Spinal cord (tissue), 10 donors: Measurements from ENCODE around the gene PDE4D. TPM values are rescaled to one million over a fixed set of nuclear protein-coding genes. Genes with fewer than 3 reads are reported as not detected.

Source experiments
- DNase-seq, 6 donors: peaks; one replicate each; pipeline versions ENCODE4 v3.0.0 to v3.0.0-alpha.2; 2013 to 2015; ENCODE audit warnings: low spot score in 6 of 6, low read depth in 4 of 6
- H3K27ac ChIP-seq: one replicate; pipeline ENCODE4 v1.5.1; 2013; ENCODE audit warnings: low read depth, low read length, control low read depth
- H3K27me3 ChIP-seq: one replicate; pipeline ENCODE4 v1.6.1; 2013; ENCODE audit warnings: low read length; ENCODE audit not compliant: control insufficient read depth, insufficient read depth
- H3K36me3 ChIP-seq: one replicate; pipeline ENCODE4 v1.6.1; 2013; ENCODE audit warnings: low read length; ENCODE audit not compliant: control insufficient read depth, insufficient read depth
- H3K4me1 ChIP-seq: one replicate; pipeline ENCODE4 v1.6.1; 2013; ENCODE audit warnings: low read length; ENCODE audit not compliant: control insufficient read depth, insufficient read depth
- H3K4me3 ChIP-seq: one replicate; pipeline ENCODE4 v1.5.1; 2013; ENCODE audit warnings: low read depth, low read length, control low read depth
- H3K9me3 ChIP-seq: one replicate; pipeline ENCODE4 v1.6.1; 2013; ENCODE audit warnings: low read length; ENCODE audit not compliant: control insufficient read depth, insufficient read depth
- WGBS: methylation state at CpG from one replicate; pipeline ENCODE4 v1.1.5; 2013; ENCODE audit warnings: missing lambda C conversion rate; ENCODE audit not compliant: insufficient coverage; 5-methylcytosine and 5-hydroxymethylcytosine counted together
- polyA plus RNA-seq, 2 donors: library from polyadenylated mRNA; unstranded; fragments of 120-200 nt; gene quantifications; one replicate each; pipeline ENCODE4 v1.2.1, GENCODE V29; 2013; ENCODE audit not compliant: insufficient read length in 2 of 2
- total RNA-seq, 2 donors: library from RNA; depleted of rRNA in 1 of 2; stranded (reverse); fragments of 120-200 nt in 1 of 2; fragments of >200 nt in 1 of 2; gene quantifications; one replicate each; pipeline versions ENCODE4 v1.2.3 to v1.2.4, GENCODE V29; 2013 to 2014
- donor health status: healthy.

The PDE4D gene
- total and polyA plus RNA-seq, 4 donors, result 16.1 to 84.0 (median 37.0) TPM

- H3K27ac ChIP-seq, result no peak overlapping the region
These were observed 713.0 kb downstream of the PDE4D start for GRCh38 chr5:59180515-59180914.

GRCh38 chr5:59179704-59180103 lies 713.8 kb downstream of the PDE4D start:
- H3K27me3 ChIP-seq, result no peaks in the 10 kb centered on the region
- H3K27ac ChIP-seq, result no peak overlapping the region
- no peaks in the 10 kb centered on the region for H3K4me1 ChIP-seq
- H3K36me3 ChIP-seq, result no peaks in the 10 kb centered on the region
- 75% methylated on average over 1 of the region's 2 CpGs for WGBS
- H3K9me3 ChIP-seq, result no peaks in the 10 kb centered on the region
- no peak for DNase-seq
- H3K4me3 ChIP-seq, result no peak overlapping the region

More at GRCh38 chr5:59180515-59180914, 713.0 kb downstream of the PDE4D start:
- Histone ChIP-seq H3K4me1 (no peaks in the 10 kb centered on the region), H3K36me3 (no peaks in the 10 kb centered on the region), H3K27me3 (no peaks in the 10 kb centered on the region), H3K4me3 (no peak overlapping the region), H3K9me3 (no peaks in the 10 kb centered on the region)
- DNase-seq, result no peak
- 100% methylated on average over 2 of the region's 2 CpGs for WGBS

GRCh38 chr5:59178482-59178881 lies 715.0 kb downstream of the PDE4D start:
- H3K9me3 ChIP-seq, result no peaks in the 10 kb centered on the region
- H3K27ac ChIP-seq, result no peak overlapping the region
- DNase-seq, result no peak
- 86% methylated on average over 1 of the region's 1 CpG for WGBS
- H3K4me3 ChIP-seq, result no peak overlapping the region
- no peaks in the 10 kb centered on the region for H3K27me3 ChIP-seq
- H3K36me3 ChIP-seq, result no peaks in the 10 kb centered on the region
- H3K4me1 ChIP-seq, result no peaks in the 10 kb centered on the region

GRCh38 chr5:59178071-59178470 lies 715.5 kb downstream of the PDE4D start:
- Histone ChIP-seq H3K4me1 (no peaks in the 10 kb centered on the region), H3K27ac (no peak overlapping the region), H3K4me3 (no peak overlapping the region), H3K9me3 (no peaks in the 10 kb centered on the region), H3K27me3 (no peaks in the 10 kb centered on the region), H3K36me3 (no peaks in the 10 kb centered on the region)
- WGBS, result 83% methylated on average over 1 of the region's 2 CpGs
- DNase-seq, result no peak

- H3K36me3 ChIP-seq, result no peaks in the 10 kb centered on the region
- no peaks in the 10 kb centered on the region for H3K9me3 ChIP-seq
- H3K27me3 ChIP-seq, result no peaks in the 10 kb centered on the region
- no peak overlapping the region for H3K4me3 ChIP-seq
- H3K27ac ChIP-seq, result no peak overlapping the region
- DNase-seq, result no peak
- H3K4me1 ChIP-seq, result no peaks in the 10 kb centered on the region
- 90% methylated on average over 2 of the region's 3 CpGs for WGBS
These were observed 715.9 kb downstream of the PDE4D start for GRCh38 chr5:59177644-59178043.

GRCh38 chr5:59174248-59174844 lies 719.2 kb downstream of the PDE4D start:
- Histone ChIP-seq H3K9me3 (no peaks in the 10 kb centered on the region), H3K27me3 (no peaks in the 10 kb centered on the region), H3K36me3 (no peaks in the 10 kb centered on the region), H3K4me3 (no peak overlapping the region), H3K4me1 (no peaks in the 10 kb centered on the region), H3K27ac (no peak overlapping the region)
- DNase-seq, result peak in 4 of 6 donors; percentile 47 to 93 (median 68)
- no CpG with 5 or more reads among the region's 5 CpGs for WGBS

GRCh38 chr5:59173578-59173977 lies 719.9 kb downstream of the PDE4D start:
- no peaks in the 10 kb centered on the region for H3K36me3 ChIP-seq
- DNase-seq, result peak in 1 of 6 donors; percentile 55
- no peaks in the 10 kb centered on the region for H3K27me3 ChIP-seq
- no peak overlapping the region for H3K27ac ChIP-seq
- no peaks in the 10 kb centered on the region for H3K9me3 ChIP-seq
- no peak overlapping the region for H3K4me3 ChIP-seq
- H3K4me1 ChIP-seq, result no peaks in the 10 kb centered on the region
- no CpG with 5 or more reads among the region's 1 CpG for WGBS

GRCh38 chr5:59171131-59171530 lies 722.4 kb downstream of the PDE4D start:
- 100% methylated on average over 1 of the region's 2 CpGs for WGBS
- Histone ChIP-seq H3K27me3 (no peaks in the 10 kb centered on the region), H3K9me3 (no peaks in the 10 kb centered on the region), H3K4me1 (no peaks in the 10 kb centered on the region), H3K4me3 (no peak overlapping the region), H3K36me3 (no peaks in the 10 kb centered on the region), H3K27ac (no peak overlapping the region)
- no peak for DNase-seq

GRCh38 chr5:59169768-59170150 lies 723.8 kb downstream of the PDE4D start:
- 71% methylated on average over 1 of the region's 1 CpG for WGBS
- H3K27ac ChIP-seq, result no peak overlapping the region
- no peaks in the 10 kb centered on the region for H3K9me3 ChIP-seq
- no peaks in the 10 kb centered on the region for H3K36me3 ChIP-seq
- H3K4me1 ChIP-seq, result no peaks in the 10 kb centered on the region
- H3K4me3 ChIP-seq, result no peak overlapping the region
- no peaks in the 10 kb centered on the region for H3K27me3 ChIP-seq
- no peak for DNase-seq

GRCh38 chr5:59169081-59169767 lies 724.3 kb downstream of the PDE4D start:
- no peak for DNase-seq

More at GRCh38 chr5:59169081-59169767, 724.3 kb downstream of the PDE4D start:
- no peak overlapping the region for H3K4me3 ChIP-seq
- no CpG with 5 or more reads among the region's 7 CpGs for WGBS
- no peaks in the 10 kb centered on the region for H3K27me3 ChIP-seq
- H3K9me3 ChIP-seq, result no peaks in the 10 kb centered on the region
- no peaks in the 10 kb centered on the region for H3K4me1 ChIP-seq
- no peaks in the 10 kb centered on the region for H3K36me3 ChIP-seq
- H3K27ac ChIP-seq, result no peak overlapping the region
